ENCODE measurements around the gene NUMBL. TPM values are rescaled to one million over a fixed set of nuclear protein-coding genes. Genes with fewer than 3 reads are reported as not detected.

NUMBL gene
- polyA plus RNA-seq, 1 donor from 2014 or later: 20.5 TPM

- H3K4me2 ChIP-seq (ENCODE audit: low read length): no peak overlapping the region
- H3K79me2 ChIP-seq (replicated peaks; ENCODE audit: insufficient read depth, low read length): no peaks in the 10 kb centered on the region
- no peaks in the 10 kb centered on the region for H3K27me3 ChIP-seq (ENCODE audit: insufficient read depth, low read depth, low read length)
- no peak overlapping the region for H3K4me3 ChIP-seq (ENCODE audit: low read length)
- H3K36me3 ChIP-seq (ENCODE audit: insufficient read depth, low read length): peaks cover 21% of the 10 kb centered on the region
- no peak overlapping the region for H3K27ac ChIP-seq (ENCODE audit: low read length)
- no peaks in the 10 kb centered on the region for H3K9me2 ChIP-seq (ENCODE audit: insufficient read depth, low read length)
- H4K20me1 ChIP-seq (ENCODE audit: insufficient read depth): no peaks in the 10 kb centered on the region
- H2AFZ ChIP-seq (ENCODE audit: low read depth, low read length): no peak overlapping the region
- H3K9ac ChIP-seq (ENCODE audit: low read length): no peak overlapping the region
- no peaks in the 10 kb centered on the region for H3F3A ChIP-seq (ENCODE audit: insufficient read depth, low read length, poor library complexity, severe bottlenecking)
- TF ChIP-seq EZH2 (IDR thresholded peaks at IDR 0.05; ENCODE audit: borderline replicate concordance, insufficient read depth, low read length, poor library complexity, severe bottlenecking) (no peak), MXI1 (conservative IDR thresholded peaks at IDR 0.05; ENCODE audit: poor library complexity, severe bottlenecking) (no peak), RAD21 (conservative IDR thresholded peaks at IDR 0.05) (no peak), POLR2AphosphoS5 (IDR thresholded peaks at IDR 0.05) (no peak), SMC3 (conservative IDR thresholded peaks at IDR 0.05; ENCODE audit: poor library complexity) (no peak), TAF1 (IDR thresholded peaks at IDR 0.05; ENCODE audit: low read depth) (no peak), EP300 (conservative IDR thresholded peaks at IDR 0.05; ENCODE audit: poor library complexity, severe bottlenecking) (no peak)
- TF ChIP-seq, protein P1, sequence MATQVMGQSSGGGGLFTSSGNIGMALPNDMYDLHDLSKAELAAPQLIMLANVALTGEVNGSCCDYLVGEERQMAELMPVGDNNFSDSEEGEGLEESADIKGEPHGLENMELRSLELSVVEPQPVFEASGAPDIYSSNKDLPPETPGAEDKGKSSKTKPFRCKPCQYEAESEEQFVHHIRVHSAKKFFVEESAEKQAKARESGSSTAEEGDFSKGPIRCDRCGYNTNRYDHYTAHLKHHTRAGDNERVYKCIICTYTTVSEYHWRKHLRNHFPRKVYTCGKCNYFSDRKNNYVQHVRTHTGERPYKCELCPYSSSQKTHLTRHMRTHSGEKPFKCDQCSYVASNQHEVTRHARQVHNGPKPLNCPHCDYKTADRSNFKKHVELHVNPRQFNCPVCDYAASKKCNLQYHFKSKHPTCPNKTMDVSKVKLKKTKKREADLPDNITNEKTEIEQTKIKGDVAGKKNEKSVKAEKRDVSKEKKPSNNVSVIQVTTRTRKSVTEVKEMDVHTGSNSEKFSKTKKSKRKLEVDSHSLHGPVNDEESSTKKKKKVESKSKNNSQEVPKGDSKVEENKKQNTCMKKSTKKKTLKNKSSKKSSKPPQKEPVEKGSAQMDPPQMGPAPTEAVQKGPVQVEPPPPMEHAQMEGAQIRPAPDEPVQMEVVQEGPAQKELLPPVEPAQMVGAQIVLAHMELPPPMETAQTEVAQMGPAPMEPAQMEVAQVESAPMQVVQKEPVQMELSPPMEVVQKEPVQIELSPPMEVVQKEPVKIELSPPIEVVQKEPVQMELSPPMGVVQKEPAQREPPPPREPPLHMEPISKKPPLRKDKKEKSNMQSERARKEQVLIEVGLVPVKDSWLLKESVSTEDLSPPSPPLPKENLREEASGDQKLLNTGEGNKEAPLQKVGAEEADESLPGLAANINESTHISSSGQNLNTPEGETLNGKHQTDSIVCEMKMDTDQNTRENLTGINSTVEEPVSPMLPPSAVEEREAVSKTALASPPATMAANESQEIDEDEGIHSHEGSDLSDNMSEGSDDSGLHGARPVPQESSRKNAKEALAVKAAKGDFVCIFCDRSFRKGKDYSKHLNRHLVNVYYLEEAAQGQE (IDR thresholded peaks at IDR 0.05; ENCODE audit: borderline replicate concordance): no peak
- TF ChIP-seq, protein P2, sequence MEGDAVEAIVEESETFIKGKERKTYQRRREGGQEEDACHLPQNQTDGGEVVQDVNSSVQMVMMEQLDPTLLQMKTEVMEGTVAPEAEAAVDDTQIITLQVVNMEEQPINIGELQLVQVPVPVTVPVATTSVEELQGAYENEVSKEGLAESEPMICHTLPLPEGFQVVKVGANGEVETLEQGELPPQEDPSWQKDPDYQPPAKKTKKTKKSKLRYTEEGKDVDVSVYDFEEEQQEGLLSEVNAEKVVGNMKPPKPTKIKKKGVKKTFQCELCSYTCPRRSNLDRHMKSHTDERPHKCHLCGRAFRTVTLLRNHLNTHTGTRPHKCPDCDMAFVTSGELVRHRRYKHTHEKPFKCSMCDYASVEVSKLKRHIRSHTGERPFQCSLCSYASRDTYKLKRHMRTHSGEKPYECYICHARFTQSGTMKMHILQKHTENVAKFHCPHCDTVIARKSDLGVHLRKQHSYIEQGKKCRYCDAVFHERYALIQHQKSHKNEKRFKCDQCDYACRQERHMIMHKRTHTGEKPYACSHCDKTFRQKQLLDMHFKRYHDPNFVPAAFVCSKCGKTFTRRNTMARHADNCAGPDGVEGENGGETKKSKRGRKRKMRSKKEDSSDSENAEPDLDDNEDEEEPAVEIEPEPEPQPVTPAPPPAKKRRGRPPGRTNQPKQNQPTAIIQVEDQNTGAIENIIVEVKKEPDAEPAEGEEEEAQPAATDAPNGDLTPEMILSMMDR (IDR thresholded peaks at IDR 0.05; ENCODE audit: poor library complexity, severe bottlenecking): no peak
- H3K9me3 ChIP-seq (ENCODE audit: low read length): peaks cover 9% of the 10 kb centered on the region
These were observed 22.8 kb downstream of the NUMBL start for GRCh38 chr19:40667602-40668001.

GRCh38 chr19:40666803-40667438 lies 23.5 kb downstream of the NUMBL start:
- Histone ChIP-seq H3K9ac (ENCODE audit: low read length) (no peak overlapping the region), H3K27me3 (ENCODE audit: insufficient read depth, low read depth, low read length) (no peaks in the 10 kb centered on the region), H3K36me3 (ENCODE audit: insufficient read depth, low read length) (peaks cover 21% of the 10 kb centered on the region), H3F3A (ENCODE audit: insufficient read depth, low read length, poor library complexity, severe bottlenecking) (no peaks in the 10 kb centered on the region), H3K9me2 (ENCODE audit: insufficient read depth, low read length) (no peaks in the 10 kb centered on the region), H3K4me3 (ENCODE audit: low read length) (no peak overlapping the region), H2AFZ (ENCODE audit: low read depth, low read length) (no peak overlapping the region), H4K20me1 (ENCODE audit: insufficient read depth) (no peaks in the 10 kb centered on the region), H3K4me2 (ENCODE audit: low read length) (no peak overlapping the region), H3K9me3 (ENCODE audit: low read length) (peaks cover 9% of the 10 kb centered on the region), H3K27ac (ENCODE audit: low read length) (no peak overlapping the region), H3K79me2 (replicated peaks; ENCODE audit: insufficient read depth, low read length) (no peaks in the 10 kb centered on the region)
- no peak for TF ChIP-seq SMC3 (conservative IDR thresholded peaks at IDR 0.05; ENCODE audit: poor library complexity)
- TF ChIP-seq POLR2AphosphoS5 (IDR thresholded peaks at IDR 0.05): no peak
- TF ChIP-seq EZH2 (IDR thresholded peaks at IDR 0.05; ENCODE audit: borderline replicate concordance, insufficient read depth, low read length, poor library complexity, severe bottlenecking): no peak
- no peak for TF ChIP-seq RAD21 (conservative IDR thresholded peaks at IDR 0.05)
- TF ChIP-seq TAF1 (IDR thresholded peaks at IDR 0.05; ENCODE audit: low read depth): no peak
- TF ChIP-seq, protein P1 (IDR thresholded peaks at IDR 0.05; ENCODE audit: borderline replicate concordance): no peak
- no peak for TF ChIP-seq EP300 (conservative IDR thresholded peaks at IDR 0.05; ENCODE audit: poor library complexity, severe bottlenecking)
- TF ChIP-seq, protein P2 (IDR thresholded peaks at IDR 0.05; ENCODE audit: poor library complexity, severe bottlenecking): no peak
- TF ChIP-seq MXI1 (conservative IDR thresholded peaks at IDR 0.05; ENCODE audit: poor library complexity, severe bottlenecking): no peak

All from neural cell (in vitro differentiated cells).